ENCODE measurements around the gene TMEM239.

Gene TMEM239

GRCh38 chr20:2822073-2822472 lies 5.9 kb downstream of the TMEM239 start:
- Histone ChIP-seq H3K79me2 (ENCODE audit: insufficient read depth, low read length) (no peaks in the 10 kb centered on the region), H3F3A (ENCODE audit: low read depth) (no peaks in the 10 kb centered on the region), H3K4me3 (ENCODE audit: low read length, poor library complexity, severe bottlenecking) (no peak overlapping the region), H4K20me1 (ENCODE audit: insufficient read depth, low read length, poor library complexity, severe bottlenecking) (no peaks in the 10 kb centered on the region), H2AFZ (ENCODE audit: low read length) (no peak overlapping the region), H3K36me3 (ENCODE audit: insufficient read depth, low read length) (no peaks in the 10 kb centered on the region), H3K4me2 (ENCODE audit: low read depth, low read length, poor library complexity, severe bottlenecking) (peak overlapping the region; percentile 35), H3K9me3 (ENCODE audit: insufficient read depth, low read depth, low read length) (no peaks in the 10 kb centered on the region), H3K4me1 (ENCODE audit: insufficient read depth, low read length, poor library complexity, severe bottlenecking) (peaks cover 20% of the 10 kb centered on the region), H3K9ac (ENCODE audit: low read depth, low read length, poor library complexity, severe bottlenecking) (no peak overlapping the region), H3K27me3 (ENCODE audit: insufficient read depth, low read length, poor library complexity, severe bottlenecking) (no peaks in the 10 kb centered on the region), H3K9me2 (replicated peaks; ENCODE audit: low read depth, low read length) (no peaks in the 10 kb centered on the region)
- TF ChIP-seq EZH2phosphoT487 (IDR thresholded peaks at IDR 0.05; ENCODE audit: borderline replicate concordance) = no peak
- TF ChIP-seq, protein P1, sequence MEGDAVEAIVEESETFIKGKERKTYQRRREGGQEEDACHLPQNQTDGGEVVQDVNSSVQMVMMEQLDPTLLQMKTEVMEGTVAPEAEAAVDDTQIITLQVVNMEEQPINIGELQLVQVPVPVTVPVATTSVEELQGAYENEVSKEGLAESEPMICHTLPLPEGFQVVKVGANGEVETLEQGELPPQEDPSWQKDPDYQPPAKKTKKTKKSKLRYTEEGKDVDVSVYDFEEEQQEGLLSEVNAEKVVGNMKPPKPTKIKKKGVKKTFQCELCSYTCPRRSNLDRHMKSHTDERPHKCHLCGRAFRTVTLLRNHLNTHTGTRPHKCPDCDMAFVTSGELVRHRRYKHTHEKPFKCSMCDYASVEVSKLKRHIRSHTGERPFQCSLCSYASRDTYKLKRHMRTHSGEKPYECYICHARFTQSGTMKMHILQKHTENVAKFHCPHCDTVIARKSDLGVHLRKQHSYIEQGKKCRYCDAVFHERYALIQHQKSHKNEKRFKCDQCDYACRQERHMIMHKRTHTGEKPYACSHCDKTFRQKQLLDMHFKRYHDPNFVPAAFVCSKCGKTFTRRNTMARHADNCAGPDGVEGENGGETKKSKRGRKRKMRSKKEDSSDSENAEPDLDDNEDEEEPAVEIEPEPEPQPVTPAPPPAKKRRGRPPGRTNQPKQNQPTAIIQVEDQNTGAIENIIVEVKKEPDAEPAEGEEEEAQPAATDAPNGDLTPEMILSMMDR (conservative IDR thresholded peaks at IDR 0.05; ENCODE audit: low read length) = no peak

- Histone ChIP-seq H3K4me1 (ENCODE audit: insufficient read depth, low read length, poor library complexity, severe bottlenecking) (peaks cover 21% of the 10 kb centered on the region), H3K9ac (ENCODE audit: low read depth, low read length, poor library complexity, severe bottlenecking) (no peak overlapping the region), H3K4me3 (ENCODE audit: low read length, poor library complexity, severe bottlenecking) (peak overlapping the region; percentile 26), H3K79me2 (ENCODE audit: insufficient read depth, low read length) (no peaks in the 10 kb centered on the region), H3K9me2 (replicated peaks; ENCODE audit: low read depth, low read length) (no peaks in the 10 kb centered on the region), H3K9me3 (ENCODE audit: insufficient read depth, low read depth, low read length) (no peaks in the 10 kb centered on the region), H2AFZ (ENCODE audit: low read length) (no peak overlapping the region), H3F3A (ENCODE audit: low read depth) (no peaks in the 10 kb centered on the region), H3K27me3 (ENCODE audit: insufficient read depth, low read length, poor library complexity, severe bottlenecking) (no peaks in the 10 kb centered on the region), H4K20me1 (ENCODE audit: insufficient read depth, low read length, poor library complexity, severe bottlenecking) (no peaks in the 10 kb centered on the region), H3K36me3 (ENCODE audit: insufficient read depth, low read length) (no peaks in the 10 kb centered on the region), H3K4me2 (ENCODE audit: low read depth, low read length, poor library complexity, severe bottlenecking) (peak overlapping the region; percentile 64)
- TF ChIP-seq EZH2phosphoT487 (IDR thresholded peaks at IDR 0.05; ENCODE audit: borderline replicate concordance) = no peak
- TF ChIP-seq, protein P1 (conservative IDR thresholded peaks at IDR 0.05; ENCODE audit: low read length) = no peak
These were observed 9.6 kb downstream of the TMEM239 start for GRCh38 chr20:2825761-2826160.

- H3K4me1 ChIP-seq (ENCODE audit: insufficient read depth, low read length, poor library complexity, severe bottlenecking) = peaks cover 19% of the 10 kb centered on the region
- no peaks in the 10 kb centered on the region for H3K79me2 ChIP-seq (ENCODE audit: insufficient read depth, low read length)
- no peak overlapping the region for H3K9ac ChIP-seq (ENCODE audit: low read depth, low read length, poor library complexity, severe bottlenecking)
- no peaks in the 10 kb centered on the region for H3K36me3 ChIP-seq (ENCODE audit: insufficient read depth, low read length)
- no peak overlapping the region for H3K4me3 ChIP-seq (ENCODE audit: low read length, poor library complexity, severe bottlenecking)
- H3K9me2 ChIP-seq (replicated peaks; ENCODE audit: low read depth, low read length) = no peaks in the 10 kb centered on the region
- H4K20me1 ChIP-seq (ENCODE audit: insufficient read depth, low read length, poor library complexity, severe bottlenecking) = no peaks in the 10 kb centered on the region
- H3K27me3 ChIP-seq (ENCODE audit: insufficient read depth, low read length, poor library complexity, severe bottlenecking) = no peaks in the 10 kb centered on the region
- H2AFZ ChIP-seq (ENCODE audit: low read length) = no peak overlapping the region
- H3K4me2 ChIP-seq (ENCODE audit: low read depth, low read length, poor library complexity, severe bottlenecking) = peak overlapping the region; percentile 0
- TF ChIP-seq, protein P1 (conservative IDR thresholded peaks at IDR 0.05; ENCODE audit: low read length) = no peak
- no peak for TF ChIP-seq EZH2phosphoT487 (IDR thresholded peaks at IDR 0.05; ENCODE audit: borderline replicate concordance)
- no peaks in the 10 kb centered on the region for H3K9me3 ChIP-seq (ENCODE audit: insufficient read depth, low read depth, low read length)
- H3F3A ChIP-seq (ENCODE audit: low read depth) = no peaks in the 10 kb centered on the region
These were observed 10.5 kb downstream of the TMEM239 start for GRCh38 chr20:2826655-2827054.
